DND-41 (cell line): Measurements from ENCODE around the gene GTF2A1.

ENCODE experiments used
- ATAC-seq: fragments of 200-7000 bp; cut with Tn5 transposase; 3 replicates; pipeline ENCODE4 v1.9.1; 2021; ENCODE audit warnings: low read depth; ENCODE audit not compliant: insufficient read depth
- DNase-seq: peaks from one replicate; pipeline ENCODE4 v3.0.0-alpha.2; 2020
- H2AFZ ChIP-seq: 2 replicates; pipeline ENCODE4 v1.6.0; 2012; ENCODE audit warnings: low read depth, low read length
- H3K27ac ChIP-seq: 2 replicates; pipeline ENCODE4 v1.5.1; 2012; ENCODE audit warnings: low read length, inconsistent platforms
- H3K27me3 ChIP-seq: fragments of 200-600 bp; sonication (generic); 2 replicates; pipeline ENCODE4 v1.6.0; 2012; ENCODE audit warnings: low read length, mild to moderate bottlenecking, inconsistent platforms; ENCODE audit not compliant: insufficient read depth, poor library complexity
- H3K36me3 ChIP-seq: 2 replicates; pipeline ENCODE4 v1.5.1; 2012; ENCODE audit warnings: low read length, inconsistent platforms; ENCODE audit not compliant: insufficient read depth
- H3K4me1 ChIP-seq: 2 replicates; pipeline ENCODE4 v1.5.1; 2012; ENCODE audit warnings: mild to moderate bottlenecking, low read length; ENCODE audit not compliant: insufficient read depth
- H3K4me2 ChIP-seq: 2 replicates; pipeline ENCODE4 v1.6.0; 2012; ENCODE audit warnings: mild to moderate bottlenecking, moderate library complexity, low read length, inconsistent platforms; ENCODE audit not compliant: insufficient read depth
- H3K4me3 ChIP-seq, 2 experiments: fragments of 200-600 bp in 1 of 2; shearing (Covaris generic) in 1 of 2; 2 replicates each; pipeline ENCODE4 v1.5.1; 2012 to 2016; ENCODE audit warnings: inconsistent platforms in 2 of 2, low read length in 2 of 2, mild to moderate bottlenecking in 2 of 2, low read depth in 1 of 2, moderate library complexity in 1 of 2
- H3K79me2 ChIP-seq: 2 replicates; pipeline ENCODE4 v1.6.0; 2012; ENCODE audit warnings: low read length, inconsistent platforms; ENCODE audit not compliant: insufficient read depth
- H3K9ac ChIP-seq: 2 replicates; pipeline ENCODE4 v1.6.0; 2012; ENCODE audit warnings: low read depth, mild to moderate bottlenecking, inconsistent platforms, low read length, moderate library complexity
- H3K9me3 ChIP-seq: 2 replicates; pipeline ENCODE4 v1.5.1; 2012; ENCODE audit warnings: low read length, moderate library complexity, mild to moderate bottlenecking, inconsistent platforms; ENCODE audit not compliant: insufficient read depth, severe bottlenecking
- H4K20me1 ChIP-seq: 2 replicates; pipeline ENCODE4 v1.6.0; 2012; ENCODE audit warnings: low read length; ENCODE audit not compliant: insufficient read depth
- CTCF ChIP-seq: IDR thresholded peaks from 2 replicates; pipeline ENCODE4 v1.5.1; 2012; ENCODE audit warnings: borderline replicate concordance, low read length, moderate library complexity, mild to moderate bottlenecking; ENCODE audit not compliant: poor library complexity, severe bottlenecking; ENCODE audit errors: extremely low read depth
- EZH2 ChIP-seq: IDR thresholded peaks from 3 replicates; pipeline ENCODE4 v1.6.1; 2012; ENCODE audit warnings: borderline replicate concordance, low read depth, mild to moderate bottlenecking, moderate library complexity, low read length, inconsistent platforms; ENCODE audit not compliant: severe bottlenecking

GTF2A1 gene

GRCh38 chr14:81193924-81194633 is 26.7 kb downstream of the GTF2A1 start:
- peak; percentile 69 for ATAC-seq
- no peak for TF ChIP-seq CTCF
- TF ChIP-seq EZH2 = no peak
- peak; percentile 25 for DNase-seq

GRCh38 chr14:81192594-81192993 is 28.2 kb downstream of the GTF2A1 start:
- no peak for DNase-seq
- H3K4me1 ChIP-seq = peaks cover 16% of the 10 kb centered on the region
- TF ChIP-seq EZH2 = no peak
- TF ChIP-seq CTCF = no peak
- H2AFZ ChIP-seq = no peak overlapping the region
- peaks cover 50% of the 10 kb centered on the region for H3K79me2 ChIP-seq
- H4K20me1 ChIP-seq = peaks cover 4% of the 10 kb centered on the region; the same call in 1 of the 2 replicates
- no peak overlapping the region for H3K4me3 ChIP-seq
- H3K4me2 ChIP-seq = no peak overlapping the region
- H3K27ac ChIP-seq = no peak overlapping the region
- peak; percentile 54; the same call in 2 of the 3 replicates for ATAC-seq
- H3K9ac ChIP-seq = no peak overlapping the region
- H3K36me3 ChIP-seq = peaks cover 95% of the 10 kb centered on the region
- H3K27me3 ChIP-seq = no peaks in the 10 kb centered on the region
- no peaks in the 10 kb centered on the region for H3K9me3 ChIP-seq

More at GRCh38 chr14:81193924-81194633, 26.7 kb downstream of the GTF2A1 start:
- H3K4me3 ChIP-seq = no peak overlapping the region
- no peak overlapping the region; the same call in 1 of the 2 replicates for H3K27ac ChIP-seq
- peaks cover 95% of the 10 kb centered on the region for H3K36me3 ChIP-seq
- peaks cover 4% of the 10 kb centered on the region; the same call in 1 of the 2 replicates for H4K20me1 ChIP-seq
- peaks cover 47% of the 10 kb centered on the region for H3K79me2 ChIP-seq
- no peaks in the 10 kb centered on the region for H3K9me3 ChIP-seq
- no peak overlapping the region for H3K4me2 ChIP-seq
- H3K27me3 ChIP-seq = no peaks in the 10 kb centered on the region
- H2AFZ ChIP-seq = no peak overlapping the region
- no peak overlapping the region for H3K9ac ChIP-seq
- peaks cover 15% of the 10 kb centered on the region for H3K4me1 ChIP-seq

GRCh38 chr14:81187832-81188522 is 32.8 kb downstream of the GTF2A1 start:
- H3K4me2 ChIP-seq = no peak overlapping the region
- no peaks in the 10 kb centered on the region for H3K9me3 ChIP-seq
- peaks cover 4% of the 10 kb centered on the region; the same call in 1 of the 2 replicates for H4K20me1 ChIP-seq
- no peak overlapping the region for H2AFZ ChIP-seq
- H3K4me3 ChIP-seq = no peak overlapping the region
- ATAC-seq (no peak), DNase-seq (no peak)
- H3K4me1 ChIP-seq = peaks cover 16% of the 10 kb centered on the region
- no peak overlapping the region for H3K9ac ChIP-seq
- peaks cover 68% of the 10 kb centered on the region for H3K79me2 ChIP-seq
- H3K27me3 ChIP-seq = no peaks in the 10 kb centered on the region
- no peak for TF ChIP-seq EZH2
- TF ChIP-seq CTCF = no peak
- no peak overlapping the region for H3K27ac ChIP-seq
- peaks cover 90% of the 10 kb centered on the region for H3K36me3 ChIP-seq
